Loucy (cell line): ENCODE results near the gene GRPEL1.

Source experiments
- CTCF ChIP-seq: fragments of 200-600 bp; sonication (generic); conservative IDR thresholded peaks from 2 replicates; pipeline ENCODE4 v1.5.1; 2014; ENCODE audit warnings: mild to moderate bottlenecking, antibody characterized with exemption, low read length
- EZH2phosphoT487 ChIP-seq: fragments of 200-600 bp; IDR thresholded peaks from 2 replicates; pipeline ENCODE4 v1.6.1; 2018; ENCODE audit warnings: antibody characterized with exemption, mild to moderate bottlenecking, moderate library complexity, borderline replicate concordance

GRCh38 chr4:7115557-7116340 is 47.9 kb upstream of the GRPEL1 start:
- TF ChIP-seq CTCF: no peak
- TF ChIP-seq EZH2phosphoT487: no peak
